Stimulated activated naive CD8-positive, alpha-beta T cell treated with anti-CD3 and anti-CD28 coated beads, Interleukin-15, Interleukin-2, amounts not matched to agents 100 U/mL and 50 U/mL, for 24 hours (primary cell): ENCODE measurements around the gene CCDC89.
"Not testable (repeated sequence)": the region's sequence is repeated elsewhere in the genome, so short reads cannot be mapped to it uniquely, and the experiment has no call there.

Source experiments
- ATAC-seq: fragments of 150-1000 bp; cut with Tn5 transposase; one replicate; pipeline ENCODE4 v1.10.0; 2021
- DNase-seq: peaks from one replicate; pipeline ENCODE4 v3.0.0; 2021

The CCDC89 gene

DNA sequence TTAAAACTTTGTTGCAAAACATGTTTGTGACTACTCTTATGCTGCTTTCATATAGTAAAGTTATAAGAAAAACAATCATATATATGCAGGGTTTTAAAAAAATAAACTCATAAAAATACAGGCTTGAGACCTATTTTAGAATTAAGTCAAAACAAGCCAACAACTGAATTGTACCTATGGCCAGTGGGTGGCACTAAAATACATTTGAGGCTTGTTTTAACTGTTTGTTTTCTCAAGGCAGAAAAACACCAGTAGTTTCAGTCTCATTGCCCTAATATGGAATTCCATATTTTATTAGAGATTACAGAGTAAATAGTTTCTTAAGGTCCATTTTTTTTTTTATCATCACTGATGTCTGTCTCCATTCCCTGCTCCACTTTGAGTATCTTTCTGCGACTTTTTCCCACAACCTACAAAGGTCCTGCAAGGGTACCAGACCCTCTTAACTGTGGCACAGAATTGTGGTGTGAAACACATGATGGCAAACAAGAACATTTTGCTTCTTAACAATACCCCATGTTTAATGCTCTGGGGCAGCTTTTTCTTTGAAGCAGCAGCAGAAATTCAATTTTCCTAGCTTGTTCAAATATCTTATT is 8.5 kb upstream of the CCDC89 start:
- ATAC-seq (no peak), DNase-seq (no peak)

DNA sequence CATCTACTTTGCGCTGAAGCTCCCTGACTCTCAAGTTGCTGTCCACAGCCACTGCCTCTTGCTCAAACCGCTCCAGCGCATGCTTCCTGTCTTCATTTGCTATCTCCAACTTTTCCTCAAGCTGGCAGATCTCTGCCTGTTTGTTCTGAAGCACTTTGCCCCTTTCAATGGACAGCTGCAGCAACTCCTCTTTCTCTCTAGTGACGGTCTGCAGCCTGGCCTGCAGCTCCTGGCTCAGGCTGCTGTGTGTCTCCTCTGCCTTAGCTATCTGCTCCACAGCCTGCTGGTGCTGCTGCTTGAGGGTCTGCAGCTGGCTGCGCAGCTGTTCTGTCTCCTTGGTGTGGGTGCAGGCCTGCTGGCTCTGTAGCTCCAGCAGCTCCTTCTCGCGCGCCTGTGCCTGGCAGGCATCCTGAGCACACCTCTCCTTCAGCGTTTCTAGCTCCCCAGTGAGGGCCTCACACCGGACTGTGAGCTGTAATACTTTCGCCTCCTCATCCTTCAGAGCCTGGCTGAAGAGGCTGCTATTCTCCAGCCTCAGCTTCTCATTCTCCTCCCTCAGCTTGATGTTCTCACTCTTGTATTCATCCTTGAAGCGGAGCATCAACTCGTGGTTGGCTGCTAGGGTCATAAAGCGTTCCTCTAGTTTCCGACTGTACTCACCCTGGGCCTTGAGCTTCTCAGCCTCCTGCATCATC is 723 bp downstream of the CCDC89 start:
- ATAC-seq (no peak), DNase-seq (no peak)

DNA sequence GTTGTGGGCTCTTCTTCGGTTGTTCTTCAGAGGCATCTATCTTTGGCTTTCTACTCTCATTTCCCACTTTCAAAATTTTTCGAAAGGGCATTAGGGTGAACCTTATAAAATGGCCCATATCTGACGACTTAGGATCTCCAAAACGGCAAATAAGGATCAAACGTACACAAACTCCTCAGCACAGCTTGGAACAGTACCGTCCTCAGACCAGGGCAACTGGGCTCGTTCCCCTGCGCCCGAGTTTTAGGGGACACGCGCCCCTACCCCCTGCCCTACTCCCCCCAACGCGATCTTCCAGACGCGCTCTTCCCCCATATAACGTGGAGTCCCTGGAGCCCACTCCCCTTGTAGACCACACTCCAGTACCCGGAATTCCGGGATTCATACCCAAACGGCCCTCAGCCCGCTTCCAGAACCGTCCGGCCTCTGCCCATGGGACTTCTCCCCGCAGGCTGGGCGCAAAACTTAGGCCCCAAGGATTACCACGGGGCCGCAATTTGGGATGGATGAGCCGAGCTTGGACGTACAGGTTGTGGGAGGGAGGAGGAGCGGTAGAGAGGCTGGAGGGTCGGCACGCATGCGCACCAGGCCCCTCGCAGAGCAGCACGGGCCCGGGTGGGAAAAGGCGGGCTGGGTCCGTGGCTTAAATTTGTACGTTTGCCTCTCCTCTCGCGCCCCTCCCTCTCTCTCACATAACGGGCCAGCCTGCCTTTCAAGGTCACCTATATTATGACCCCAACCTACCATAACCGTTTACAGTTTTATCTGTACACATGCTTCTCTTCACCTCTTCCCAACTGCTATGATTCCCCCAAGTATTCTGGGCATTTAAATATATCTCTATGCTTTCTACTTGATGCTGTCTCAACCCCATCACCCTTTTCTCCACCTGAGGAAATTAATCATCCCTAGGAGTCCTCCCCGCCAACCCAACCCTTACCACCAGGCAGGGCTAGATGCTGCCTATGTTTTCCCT is 3.4 kb downstream of the CCDC89 start:
- ATAC-seq (peak; percentile 85), DNase-seq (peak; percentile 79)

DNA sequence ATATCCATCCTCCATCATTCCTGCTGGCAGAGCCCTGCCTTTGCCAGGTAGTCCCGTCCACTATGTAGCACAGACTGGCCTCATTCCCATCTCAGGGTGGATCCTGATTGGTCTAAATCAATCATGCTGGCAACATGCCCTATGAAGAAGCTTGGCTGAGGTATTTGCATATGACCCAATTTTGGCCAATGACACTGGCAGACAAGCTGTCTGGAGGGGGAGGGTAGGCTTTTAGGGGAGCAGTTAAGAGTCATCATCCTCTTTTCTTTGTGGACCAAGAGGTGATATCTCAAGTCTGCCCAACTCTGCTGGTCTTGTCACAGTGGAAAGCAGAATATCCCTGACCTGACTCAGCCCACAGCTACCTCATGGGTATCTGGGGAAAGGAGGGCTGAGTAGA is 5.1 kb downstream of the CCDC89 start:
- ATAC-seq (peak; percentile 23), DNase-seq (no peak)

- no peak for DNase-seq
- ATAC-seq: no peak
Observed at GRCh38 chr11:85679576-85679975, 6.4 kb downstream of the CCDC89 start.

DNA sequence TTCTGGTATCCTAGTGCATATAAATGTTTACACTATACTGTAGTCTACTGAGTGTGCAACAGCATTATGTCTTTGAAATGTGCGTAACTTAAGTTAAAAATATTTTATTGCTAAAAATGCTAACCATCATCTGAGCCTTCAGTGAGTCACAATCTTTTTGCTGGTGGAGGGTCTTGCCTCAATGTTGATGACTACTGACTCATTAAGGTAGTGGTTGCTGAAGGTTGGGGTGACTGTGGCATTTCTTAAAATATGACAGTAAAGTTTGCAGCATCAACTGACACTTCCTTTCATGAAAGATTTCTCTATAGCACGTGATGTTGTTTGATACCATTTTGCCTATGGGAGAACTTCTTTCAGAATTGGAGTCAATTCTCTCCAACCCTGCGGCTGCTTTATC is 12.6 kb downstream of the CCDC89 start:
- DNase-seq (no peak), ATAC-seq (peak; percentile 43)

DNA sequence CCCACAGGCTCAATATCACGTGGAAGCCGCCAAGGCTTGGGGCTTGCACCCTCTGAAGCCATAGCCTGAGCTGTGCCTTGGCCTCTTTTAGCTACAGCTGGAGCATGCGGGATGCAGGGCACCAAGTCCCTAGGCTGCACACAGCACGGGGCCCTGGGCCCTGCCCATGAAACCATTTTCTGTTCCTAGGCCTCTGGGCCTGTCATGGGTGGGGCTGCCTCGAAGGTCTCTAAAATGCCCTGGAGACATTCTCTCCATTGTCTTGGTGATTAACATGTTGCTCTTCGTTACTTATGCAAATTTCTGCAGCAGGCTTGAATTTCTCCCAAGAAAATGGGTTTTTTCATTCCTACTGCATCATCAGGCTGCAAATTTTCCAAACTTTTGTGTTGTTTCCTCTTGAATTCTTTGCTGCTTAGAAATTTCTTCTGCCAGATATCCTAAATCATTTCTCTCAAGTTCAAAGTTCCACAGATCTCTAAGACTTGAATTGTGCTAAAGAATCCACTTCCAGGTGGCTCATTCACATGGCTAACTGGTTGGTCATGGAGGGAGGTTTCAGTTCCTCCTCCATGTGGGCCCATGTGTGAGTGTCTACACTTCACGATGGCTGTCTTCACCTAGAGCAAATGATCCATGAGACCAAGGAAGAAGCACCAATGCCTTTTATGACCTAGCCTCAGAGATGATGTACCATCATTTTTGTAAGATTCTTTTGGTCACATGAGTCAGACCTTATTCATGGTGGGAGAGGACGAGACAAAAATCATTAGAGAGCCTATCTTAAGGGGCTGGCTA is 13.7 kb downstream of the CCDC89 start:
- DNase-seq: no peak
- no peak for ATAC-seq

- DNase-seq, ATAC-seq: not testable (repeated sequence)
Observed at GRCh38 chr11:85670949-85671663, 14.9 kb downstream of the CCDC89 start.

DNA sequence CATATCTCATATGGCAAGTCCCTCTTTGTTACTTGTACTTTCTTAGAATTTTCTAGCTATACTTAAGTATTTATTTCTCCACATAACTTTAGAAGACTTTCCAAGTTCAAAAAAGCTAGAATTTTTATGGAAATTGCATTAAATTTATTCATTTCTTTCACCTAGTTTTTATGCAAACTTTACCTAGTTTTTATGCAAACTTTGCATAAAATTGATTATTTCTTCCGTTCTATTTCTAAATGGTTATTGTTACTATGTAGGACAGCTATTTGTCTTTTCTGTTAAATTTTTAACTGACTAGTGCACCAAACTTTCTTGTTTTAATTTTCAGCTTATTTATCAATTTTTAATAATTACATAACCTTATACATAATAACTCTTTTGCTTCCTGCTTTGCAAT is 17.8 kb downstream of the CCDC89 start:
- ATAC-seq (no peak), DNase-seq (no peak)

GRCh38 chr11:85666687-85667086 is 19.3 kb downstream of the CCDC89 start:
- DNase-seq (no peak), ATAC-seq (no peak)

- DNase-seq (no peak), ATAC-seq (no peak)
Observed at GRCh38 chr11:85665733-85666132, 20.3 kb downstream of the CCDC89 start.

DNA sequence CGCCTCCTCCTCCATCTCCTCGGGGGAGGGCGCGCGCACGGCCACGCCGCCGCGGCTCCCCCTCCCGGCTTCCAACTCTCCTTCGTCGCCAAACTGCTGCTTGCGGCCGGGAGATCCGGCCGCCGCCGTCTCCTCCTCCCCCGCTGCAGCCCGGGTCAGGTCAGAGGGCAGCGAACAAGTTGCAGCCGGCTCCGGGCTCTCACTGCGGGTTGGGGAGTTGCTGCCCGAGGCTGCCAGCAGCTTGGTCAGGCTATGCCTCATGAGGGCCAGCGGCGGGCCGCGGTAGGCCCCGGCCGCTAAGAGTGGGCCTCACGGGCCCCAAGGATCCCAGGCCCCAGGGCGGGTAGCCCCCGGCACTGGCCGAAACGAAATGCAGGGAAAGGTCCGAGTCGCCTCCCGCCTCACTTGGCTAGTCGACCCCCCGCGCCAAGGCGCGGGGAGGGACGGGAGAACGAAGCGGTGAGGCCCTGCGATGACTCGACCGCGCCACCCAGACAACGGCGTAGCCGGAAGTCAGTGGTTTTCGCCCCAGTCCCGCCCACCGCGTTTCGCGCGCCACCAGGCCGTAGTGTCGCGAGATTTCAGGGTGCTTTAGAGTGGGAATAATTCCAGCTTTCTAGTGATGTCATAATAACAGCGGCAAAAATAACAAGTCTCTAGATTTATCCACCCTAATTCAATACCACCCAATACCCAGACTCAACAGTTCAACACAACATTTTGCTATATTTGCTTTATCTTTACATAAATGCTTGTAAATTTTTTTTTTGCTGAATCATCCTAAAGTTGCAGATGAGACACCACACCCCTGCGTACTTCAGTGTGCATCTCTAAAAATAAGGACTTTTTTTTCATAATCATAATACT is 21.1 kb downstream of the CCDC89 start, which contains the start of gene CREBZF:
CREBZF (minus strand) TSS at position 515 of the 867 bp plus-strand sequence; CDS start at position 261, 254 bp downstream.
- ATAC-seq: peak; percentile 91
- DNase-seq: peak; percentile 96

DNA sequence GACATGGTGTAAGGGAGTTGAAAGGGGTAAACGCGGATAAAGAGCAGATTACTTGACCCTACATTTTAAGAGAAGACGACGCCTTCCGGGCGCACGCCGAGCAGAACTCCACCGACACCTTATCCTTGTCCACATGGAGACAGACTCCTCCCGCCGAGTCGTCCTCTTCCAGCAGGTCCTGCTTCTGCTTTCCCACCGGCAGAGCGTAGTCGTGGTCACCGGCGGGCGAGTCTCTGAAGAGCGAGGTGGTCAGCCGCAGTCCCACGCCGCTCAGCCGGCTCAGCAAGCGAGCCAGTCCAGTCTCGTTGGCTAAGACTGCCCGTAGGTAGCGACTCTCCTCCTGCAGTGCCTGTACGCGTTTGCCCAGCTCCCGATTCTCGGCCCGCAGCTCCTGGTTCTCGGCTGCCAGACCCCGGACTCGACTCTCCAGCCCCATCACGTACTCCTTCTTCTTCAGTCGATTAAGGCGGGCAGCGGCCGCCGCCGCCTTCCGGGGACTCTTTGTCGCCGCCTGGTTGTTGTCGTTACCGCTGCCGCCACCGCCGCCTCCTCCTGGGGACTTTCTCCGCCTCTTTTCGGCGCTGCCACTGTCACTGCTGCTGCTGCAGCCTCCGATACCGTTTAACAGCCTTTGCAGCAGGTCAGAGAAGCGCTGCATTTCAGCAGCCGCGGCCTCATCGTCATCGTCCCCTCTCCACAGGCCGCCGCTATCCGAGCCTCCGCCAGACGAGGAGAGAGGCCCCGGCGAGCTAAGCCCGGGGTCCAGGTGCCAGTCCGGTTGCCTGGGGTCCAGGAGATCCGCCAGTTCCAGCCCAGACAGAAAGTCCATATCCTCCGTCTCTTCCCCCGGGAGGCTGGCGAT is 22.0 kb downstream of the CCDC89 start:
- peak; percentile 86 for DNase-seq
- ATAC-seq: peak; percentile 71

DNA sequence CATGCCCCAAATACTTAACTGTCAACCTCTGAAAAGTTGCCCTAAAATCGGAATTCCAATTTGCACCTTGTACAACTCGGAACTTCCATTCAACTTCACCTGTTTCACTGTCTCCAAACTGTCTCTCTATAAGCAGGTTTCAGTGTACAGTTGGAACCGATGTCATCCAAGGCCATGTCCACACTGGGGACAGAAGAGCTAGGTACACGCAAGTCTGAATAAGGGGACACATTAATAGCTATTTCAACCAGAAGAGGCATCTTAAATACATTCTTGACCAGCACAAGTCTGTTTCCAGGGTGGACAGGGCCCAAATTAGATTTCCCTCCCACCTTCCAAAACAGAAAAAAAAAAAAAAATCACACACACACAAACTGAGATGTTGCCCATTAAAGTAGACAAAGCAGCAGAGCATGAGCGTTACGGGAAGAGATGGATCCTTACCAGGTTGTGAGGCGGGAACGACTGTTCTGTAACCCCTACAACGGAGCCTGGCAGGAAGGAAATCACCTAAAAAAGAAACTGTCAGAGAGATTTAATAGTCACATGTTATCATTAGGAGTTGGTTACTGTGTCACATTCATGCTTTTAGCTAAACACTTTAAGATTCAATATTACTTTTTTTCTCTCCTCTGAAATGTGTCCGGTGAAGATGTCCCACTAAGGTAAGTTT is 22.8 kb downstream of the CCDC89 start:
- ATAC-seq (no peak), DNase-seq (no peak)

GRCh38 chr11:85661972-85662664 is 23.9 kb downstream of the CCDC89 start:
- DNase-seq (no peak), ATAC-seq (no peak)

- no peak for DNase-seq
- ATAC-seq: no peak
Observed at GRCh38 chr11:85658180-85658579, 27.8 kb downstream of the CCDC89 start.

GRCh38 chr11:85656777-85657176 is 29.2 kb downstream of the CCDC89 start:
- no peak for DNase-seq
- no peak for ATAC-seq

GRCh38 chr11:85654343-85654742 is 31.7 kb downstream of the CCDC89 start:
- not testable (repeated sequence) for ATAC-seq, DNase-seq
